ENCODE measurements around the gene MAFF. TPM values are rescaled to one million over a fixed set of nuclear protein-coding genes. Genes with fewer than 3 reads are reported as not detected.

MAFF gene
- polyA plus RNA-seq, 1 donor from 2014 or later, result 2.1 TPM

GRCh38 chr22:38205261-38206128 lies 3.7 kb downstream of the MAFF start:
- Histone ChIP-seq H2AFZ (ENCODE audit: low read depth, low read length) (no peak overlapping the region), H3F3A (ENCODE audit: insufficient read depth, low read length, poor library complexity, severe bottlenecking) (no peaks in the 10 kb centered on the region), H3K79me2 (replicated peaks; ENCODE audit: insufficient read depth, low read length) (no peaks in the 10 kb centered on the region), H3K36me3 (ENCODE audit: insufficient read depth, low read length) (no peaks in the 10 kb centered on the region), H3K9me3 (ENCODE audit: low read length) (no peaks in the 10 kb centered on the region), H3K27me3 (ENCODE audit: insufficient read depth, low read depth, low read length) (peaks cover 21% of the 10 kb centered on the region), H4K20me1 (ENCODE audit: insufficient read depth) (no peaks in the 10 kb centered on the region), H3K9ac (ENCODE audit: low read length) (no peak overlapping the region), H3K27ac (ENCODE audit: low read length) (no peak overlapping the region), H3K9me2 (ENCODE audit: insufficient read depth, low read length) (no peaks in the 10 kb centered on the region), H3K4me3 (ENCODE audit: low read length) (no peak overlapping the region), H3K4me2 (ENCODE audit: low read length) (no peak overlapping the region)
- TF ChIP-seq RAD21 (conservative IDR thresholded peaks at IDR 0.05), result no peak
- TF ChIP-seq TAF1 (IDR thresholded peaks at IDR 0.05; ENCODE audit: low read depth), result no peak
- no peak for TF ChIP-seq SMC3 (conservative IDR thresholded peaks at IDR 0.05; ENCODE audit: poor library complexity)
- TF ChIP-seq EZH2 (IDR thresholded peaks at IDR 0.05; ENCODE audit: borderline replicate concordance, insufficient read depth, low read length, poor library complexity, severe bottlenecking), result no peak
- TF ChIP-seq EP300 (conservative IDR thresholded peaks at IDR 0.05; ENCODE audit: poor library complexity, severe bottlenecking), result no peak
- no peak for TF ChIP-seq MXI1 (conservative IDR thresholded peaks at IDR 0.05; ENCODE audit: poor library complexity, severe bottlenecking)
- no peak for TF ChIP-seq POLR2AphosphoS5 (IDR thresholded peaks at IDR 0.05)

- Histone ChIP-seq H3K4me2 (ENCODE audit: low read length) (no peak overlapping the region), H3K9me2 (ENCODE audit: insufficient read depth, low read length) (no peaks in the 10 kb centered on the region), H2AFZ (ENCODE audit: low read depth, low read length) (no peak overlapping the region), H3K79me2 (replicated peaks; ENCODE audit: insufficient read depth, low read length) (no peaks in the 10 kb centered on the region), H3K27ac (ENCODE audit: low read length) (no peak overlapping the region), H3K27me3 (ENCODE audit: insufficient read depth, low read depth, low read length) (peaks cover 9% of the 10 kb centered on the region), H3K4me3 (ENCODE audit: low read length) (no peak overlapping the region), H4K20me1 (ENCODE audit: insufficient read depth) (no peaks in the 10 kb centered on the region), H3K9ac (ENCODE audit: low read length) (no peak overlapping the region), H3K9me3 (ENCODE audit: low read length) (no peaks in the 10 kb centered on the region), H3F3A (ENCODE audit: insufficient read depth, low read length, poor library complexity, severe bottlenecking) (no peaks in the 10 kb centered on the region), H3K36me3 (ENCODE audit: insufficient read depth, low read length) (no peaks in the 10 kb centered on the region)
- TF ChIP-seq RAD21 (conservative IDR thresholded peaks at IDR 0.05), result no peak
- no peak for TF ChIP-seq SMC3 (conservative IDR thresholded peaks at IDR 0.05; ENCODE audit: poor library complexity)
Observed at GRCh38 chr22:38207898-38208432, 6.2 kb downstream of the MAFF start.

DNA sequence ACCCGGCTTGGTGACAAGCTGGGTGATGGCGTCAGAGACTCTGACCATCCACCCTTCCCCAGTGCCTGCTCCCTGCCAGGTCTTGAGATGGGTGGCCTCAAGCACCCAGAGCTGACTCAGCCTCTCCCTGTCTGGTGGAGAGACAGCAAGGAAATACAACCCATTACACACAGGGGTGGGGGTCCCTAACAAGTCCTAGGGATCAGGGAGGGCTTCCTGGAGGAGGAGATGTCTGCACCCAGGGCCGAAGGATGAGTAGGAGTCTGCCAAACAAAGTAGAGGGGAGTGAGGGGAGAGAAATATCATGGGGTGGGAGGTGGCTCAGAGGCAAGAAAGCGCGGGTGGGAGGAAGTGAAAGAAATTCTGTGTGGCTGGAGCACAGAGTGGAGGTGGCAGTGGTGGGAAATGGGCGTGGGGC lies 6.8 kb downstream of the MAFF start:
- Histone ChIP-seq H3K9me3 (ENCODE audit: low read length) (no peaks in the 10 kb centered on the region), H2AFZ (ENCODE audit: low read depth, low read length) (no peak overlapping the region), H3K79me2 (replicated peaks; ENCODE audit: insufficient read depth, low read length) (no peaks in the 10 kb centered on the region), H3K9me2 (ENCODE audit: insufficient read depth, low read length) (no peaks in the 10 kb centered on the region), H3K36me3 (ENCODE audit: insufficient read depth, low read length) (no peaks in the 10 kb centered on the region), H3F3A (ENCODE audit: insufficient read depth, low read length, poor library complexity, severe bottlenecking) (no peaks in the 10 kb centered on the region), H3K27me3 (ENCODE audit: insufficient read depth, low read depth, low read length) (peaks cover 3% of the 10 kb centered on the region), H3K4me3 (ENCODE audit: low read length) (no peak overlapping the region), H3K27ac (ENCODE audit: low read length) (no peak overlapping the region), H3K4me2 (ENCODE audit: low read length) (no peak overlapping the region), H3K9ac (ENCODE audit: low read length) (no peak overlapping the region), H4K20me1 (ENCODE audit: insufficient read depth) (no peaks in the 10 kb centered on the region)
- TF ChIP-seq RAD21 (conservative IDR thresholded peaks at IDR 0.05) (no peak), EP300 (conservative IDR thresholded peaks at IDR 0.05; ENCODE audit: poor library complexity, severe bottlenecking) (no peak), MXI1 (conservative IDR thresholded peaks at IDR 0.05; ENCODE audit: poor library complexity, severe bottlenecking) (no peak), SMC3 (conservative IDR thresholded peaks at IDR 0.05; ENCODE audit: poor library complexity) (no peak), REST (IDR thresholded peaks at IDR 0.05; ENCODE audit: borderline replicate concordance) (no peak), TAF1 (IDR thresholded peaks at IDR 0.05; ENCODE audit: low read depth) (no peak)
- TF ChIP-seq, protein P1, sequence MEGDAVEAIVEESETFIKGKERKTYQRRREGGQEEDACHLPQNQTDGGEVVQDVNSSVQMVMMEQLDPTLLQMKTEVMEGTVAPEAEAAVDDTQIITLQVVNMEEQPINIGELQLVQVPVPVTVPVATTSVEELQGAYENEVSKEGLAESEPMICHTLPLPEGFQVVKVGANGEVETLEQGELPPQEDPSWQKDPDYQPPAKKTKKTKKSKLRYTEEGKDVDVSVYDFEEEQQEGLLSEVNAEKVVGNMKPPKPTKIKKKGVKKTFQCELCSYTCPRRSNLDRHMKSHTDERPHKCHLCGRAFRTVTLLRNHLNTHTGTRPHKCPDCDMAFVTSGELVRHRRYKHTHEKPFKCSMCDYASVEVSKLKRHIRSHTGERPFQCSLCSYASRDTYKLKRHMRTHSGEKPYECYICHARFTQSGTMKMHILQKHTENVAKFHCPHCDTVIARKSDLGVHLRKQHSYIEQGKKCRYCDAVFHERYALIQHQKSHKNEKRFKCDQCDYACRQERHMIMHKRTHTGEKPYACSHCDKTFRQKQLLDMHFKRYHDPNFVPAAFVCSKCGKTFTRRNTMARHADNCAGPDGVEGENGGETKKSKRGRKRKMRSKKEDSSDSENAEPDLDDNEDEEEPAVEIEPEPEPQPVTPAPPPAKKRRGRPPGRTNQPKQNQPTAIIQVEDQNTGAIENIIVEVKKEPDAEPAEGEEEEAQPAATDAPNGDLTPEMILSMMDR (IDR thresholded peaks at IDR 0.05; ENCODE audit: poor library complexity, severe bottlenecking), result no peak

Measured in neural cell (in vitro differentiated cells).